ENCODE data around the gene CCR5. TPM values are rescaled to one million over a fixed set of nuclear protein-coding genes. Genes with fewer than 3 reads are reported as not detected.

CCR5 gene
- total RNA-seq, 3 donors from 2014 or later (not counting 1 experiment from before 2014, with no cell fraction given): 0.59 to 7.6 (median 1.0) TPM

DNA sequence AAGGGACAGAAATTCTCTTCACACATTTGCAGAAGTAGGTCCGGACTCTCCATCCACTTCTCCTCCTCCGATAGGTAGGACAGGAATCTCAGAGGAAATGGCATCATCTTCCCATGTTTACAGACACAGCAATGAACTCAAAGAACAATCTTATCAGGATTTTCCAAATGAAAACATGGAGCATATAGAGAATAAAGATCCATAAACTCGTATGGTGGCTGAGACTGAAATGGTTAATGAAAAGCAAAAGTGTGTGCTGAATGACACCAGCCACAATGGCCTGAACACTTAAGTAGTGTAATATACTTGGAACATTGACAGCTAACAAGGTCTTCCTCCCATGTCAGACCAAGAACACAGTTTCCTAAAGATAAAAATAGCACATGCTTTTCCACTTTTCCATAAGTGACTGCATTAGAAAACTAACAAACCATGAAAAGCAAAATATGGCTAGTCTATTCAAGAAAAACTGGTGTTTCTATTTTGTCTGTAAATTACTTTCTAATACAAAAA is 42.1 kb downstream of the CCR5 start:
- WGBS (ENCODE audit: insufficient coverage): 84% methylated on average over 2 of the region's 3 CpGs
- no peak overlapping the region for H3K27ac ChIP-seq (ENCODE audit: low read length)

DNA sequence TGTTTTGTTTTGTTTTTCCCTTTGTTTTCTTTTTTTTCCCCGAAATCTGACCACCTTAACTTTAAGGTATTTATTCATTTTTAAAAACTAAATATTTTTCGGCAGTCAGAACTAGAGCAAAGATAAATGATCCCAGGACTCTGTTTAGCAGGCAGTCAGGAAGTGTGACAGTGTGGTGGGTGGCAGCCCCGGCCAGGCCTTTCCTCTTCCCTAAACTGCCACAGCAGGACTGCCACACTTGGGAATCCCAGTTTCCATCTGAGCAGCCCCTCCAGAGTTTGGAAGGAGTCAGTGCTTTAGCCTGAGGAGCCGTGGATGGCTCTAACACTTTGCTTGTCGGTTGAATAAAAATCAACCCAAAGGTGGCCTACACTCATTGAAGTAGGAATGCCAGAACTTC is 43.2 kb downstream of the CCR5 start:
- Histone ChIP-seq H3K27ac (ENCODE audit: low read length) (no peak overlapping the region), H3K4me1 (ENCODE audit: control insufficient read depth, insufficient read depth, low read length) (peaks cover 12% of the 10 kb centered on the region), H3K4me3 (ENCODE audit: low read length) (no peak overlapping the region), H3K36me3 (ENCODE audit: control insufficient read depth, insufficient read depth, low read length) (no peaks in the 10 kb centered on the region), H3K9me3 (ENCODE audit: control insufficient read depth, insufficient read depth, low read length) (no peaks in the 10 kb centered on the region), H3K27me3 (ENCODE audit: control insufficient read depth, insufficient read depth, low read length) (no peaks in the 10 kb centered on the region)
- H3K4me1 Mint-ChIP-seq: peaks cover 0 to 7% of the 10 kb centered on the region in 2 donors
- H3K36me3 Mint-ChIP-seq: no peaks in the 10 kb centered on the region
- H3K27ac Mint-ChIP-seq: no peak overlapping the region
- 59% methylated on average over 4 of the region's 5 CpGs for WGBS (ENCODE audit: insufficient coverage)
- H3K9me3 Mint-ChIP-seq: no peaks in the 10 kb centered on the region
- no peak for DNase-seq
- ATAC-seq: no peak
- TF ChIP-seq, protein P1, sequence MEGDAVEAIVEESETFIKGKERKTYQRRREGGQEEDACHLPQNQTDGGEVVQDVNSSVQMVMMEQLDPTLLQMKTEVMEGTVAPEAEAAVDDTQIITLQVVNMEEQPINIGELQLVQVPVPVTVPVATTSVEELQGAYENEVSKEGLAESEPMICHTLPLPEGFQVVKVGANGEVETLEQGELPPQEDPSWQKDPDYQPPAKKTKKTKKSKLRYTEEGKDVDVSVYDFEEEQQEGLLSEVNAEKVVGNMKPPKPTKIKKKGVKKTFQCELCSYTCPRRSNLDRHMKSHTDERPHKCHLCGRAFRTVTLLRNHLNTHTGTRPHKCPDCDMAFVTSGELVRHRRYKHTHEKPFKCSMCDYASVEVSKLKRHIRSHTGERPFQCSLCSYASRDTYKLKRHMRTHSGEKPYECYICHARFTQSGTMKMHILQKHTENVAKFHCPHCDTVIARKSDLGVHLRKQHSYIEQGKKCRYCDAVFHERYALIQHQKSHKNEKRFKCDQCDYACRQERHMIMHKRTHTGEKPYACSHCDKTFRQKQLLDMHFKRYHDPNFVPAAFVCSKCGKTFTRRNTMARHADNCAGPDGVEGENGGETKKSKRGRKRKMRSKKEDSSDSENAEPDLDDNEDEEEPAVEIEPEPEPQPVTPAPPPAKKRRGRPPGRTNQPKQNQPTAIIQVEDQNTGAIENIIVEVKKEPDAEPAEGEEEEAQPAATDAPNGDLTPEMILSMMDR (IDR thresholded peaks at IDR 0.05): no peak
- intact Hi-C loops (cut with micrococcal nuclease): no loop called here
- no peak overlapping the region for H3K4me3 Mint-ChIP-seq
- peaks cover 0 to 3% of the 10 kb centered on the region in 2 donors for H3K27me3 Mint-ChIP-seq (ENCODE audit: low read depth in 2 of 2)

More for the DNA sequence above, 42.1 kb downstream of the CCR5 start:
- Histone ChIP-seq H3K9me3 (ENCODE audit: control insufficient read depth, insufficient read depth, low read length) (no peaks in the 10 kb centered on the region), H3K4me1 (ENCODE audit: control insufficient read depth, insufficient read depth, low read length) (peaks cover 18% of the 10 kb centered on the region), H3K36me3 (ENCODE audit: control insufficient read depth, insufficient read depth, low read length) (no peaks in the 10 kb centered on the region), H3K27me3 (ENCODE audit: control insufficient read depth, insufficient read depth, low read length) (no peaks in the 10 kb centered on the region), H3K4me3 (ENCODE audit: low read length) (no peak overlapping the region)
- no peak overlapping the region for H3K4me3 Mint-ChIP-seq
- ATAC-seq: no peak
- intact Hi-C loops (cut with micrococcal nuclease): no loop called here
- peaks cover 0 to 3% of the 10 kb centered on the region in 2 donors for H3K27me3 Mint-ChIP-seq (ENCODE audit: low read depth in 2 of 2)
- H3K4me1 Mint-ChIP-seq: peaks cover 0 to 13% of the 10 kb centered on the region in 2 donors
- H3K9me3 Mint-ChIP-seq: no peaks in the 10 kb centered on the region
- no peaks in the 10 kb centered on the region for H3K36me3 Mint-ChIP-seq
- no peak overlapping the region for H3K27ac Mint-ChIP-seq
- TF ChIP-seq, protein P1 (IDR thresholded peaks at IDR 0.05): no peak
- DNase-seq: no peak

DNA sequence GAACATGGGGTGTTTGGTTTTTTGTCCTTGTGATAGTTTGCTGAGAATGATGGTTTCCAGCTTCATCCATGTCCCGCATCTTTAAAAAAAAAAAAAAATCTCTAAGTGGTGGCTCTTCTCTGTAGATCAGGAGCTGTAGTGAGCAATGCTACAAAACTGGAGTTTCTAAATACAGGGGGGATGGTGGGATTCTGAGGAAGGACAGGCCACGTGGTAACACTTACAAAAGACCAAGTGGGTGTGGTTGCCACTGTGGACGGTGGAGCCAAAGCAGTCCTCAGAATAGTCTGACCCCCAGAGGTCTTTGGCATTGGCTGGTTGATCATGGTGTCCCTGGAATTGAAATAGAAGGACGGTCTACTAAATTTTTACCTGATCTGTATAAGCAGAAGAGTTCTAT is 44.0 kb downstream of the CCR5 start:
- H3K4me3 Mint-ChIP-seq: no peak overlapping the region
- Histone ChIP-seq H3K27ac (ENCODE audit: low read length) (no peak overlapping the region), H3K36me3 (ENCODE audit: control insufficient read depth, insufficient read depth, low read length) (no peaks in the 10 kb centered on the region), H3K4me1 (ENCODE audit: control insufficient read depth, insufficient read depth, low read length) (peaks cover 5% of the 10 kb centered on the region), H3K9me3 (ENCODE audit: control insufficient read depth, insufficient read depth, low read length) (no peaks in the 10 kb centered on the region), H3K4me3 (ENCODE audit: low read length) (no peak overlapping the region), H3K27me3 (ENCODE audit: control insufficient read depth, insufficient read depth, low read length) (no peaks in the 10 kb centered on the region)
- H3K36me3 Mint-ChIP-seq: no peaks in the 10 kb centered on the region
- WGBS (ENCODE audit: insufficient coverage): 76% methylated on average over 4 of the region's 4 CpGs
- no peak for DNase-seq
- no peak overlapping the region for H3K27ac Mint-ChIP-seq
- TF ChIP-seq, protein P1 (IDR thresholded peaks at IDR 0.05): no peak
- H3K4me1 Mint-ChIP-seq: peaks cover 0 to 5% of the 10 kb centered on the region in 2 donors
- no peaks in the 10 kb centered on the region for H3K9me3 Mint-ChIP-seq
- no peak for ATAC-seq
- intact Hi-C loops (cut with micrococcal nuclease): no loop called here
- peaks cover 0 to 3% of the 10 kb centered on the region in 2 donors for H3K27me3 Mint-ChIP-seq (ENCODE audit: low read depth in 2 of 2)
